Measurements from ENCODE around the gene PIGO. TPM values are rescaled to one million over a fixed set of nuclear protein-coding genes. Genes with fewer than 3 reads are reported as not detected.
A peak's percentile ranks its signal among the peaks of the same experiment; 100 is the strongest.

PIGO gene
- polyA plus RNA-seq, 1 experiment: 26.9 TPM

DNA sequence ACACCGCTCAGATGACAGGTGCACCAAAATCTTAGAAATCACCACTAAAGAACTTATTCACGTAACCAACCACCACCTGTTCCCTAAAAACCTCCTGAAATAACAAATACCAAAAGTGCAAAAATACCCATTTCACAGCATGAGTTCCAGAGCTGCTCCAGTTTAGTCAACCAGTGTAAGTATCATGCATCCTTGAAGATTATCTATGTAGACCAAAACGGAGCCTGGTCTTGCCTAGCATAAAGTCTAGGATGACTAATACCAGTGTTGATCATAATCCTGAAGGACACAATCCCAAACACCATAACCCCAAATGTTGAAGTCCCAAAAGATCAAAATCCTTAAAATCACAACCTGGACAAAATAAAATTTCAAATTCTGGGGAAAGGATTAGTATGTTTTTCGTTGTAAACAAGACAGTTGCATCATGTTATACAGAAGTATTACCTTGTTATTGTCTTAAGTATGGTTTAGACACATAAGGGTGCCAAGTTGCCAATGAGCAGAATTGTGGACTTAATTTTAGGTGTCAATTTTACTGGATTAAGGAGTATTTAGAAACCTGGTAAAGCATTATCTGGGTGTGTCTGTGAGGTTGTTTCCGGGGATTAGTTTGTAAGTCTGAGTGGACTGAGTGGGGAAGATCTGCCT lies 42.1 kb downstream of the PIGO start:
- no peak overlapping the region for H3K4me3 ChIP-seq (ENCODE audit: low read depth, low read length)
- no peaks in the 10 kb centered on the region for H3K27me3 ChIP-seq (ENCODE audit: control insufficient read depth, insufficient read depth, low read length)
- DNase-seq (ENCODE audit: low read depth): no peak
- H3K36me3 ChIP-seq (ENCODE audit: control insufficient read depth, insufficient read depth, low read length): peaks cover 27% of the 10 kb centered on the region
- CTCF ChIA-PET: interaction anchor here (1.3 kb wide), 1 partner anchor 10 kb away, joined by 3 read pairs; no protein-coding TSS in a partner anchor
- no peak for TF ChIP-seq CTCF (IDR thresholded peaks at IDR 0.05; ENCODE audit: insufficient read depth, low read depth, low read length)
- POLR2A ChIA-PET: no interaction called here

GRCh38 chr9:35051069-35051967 lies 45.1 kb downstream of the PIGO start:
- ChIA-PET POLR2A (interaction anchor here (0.8 kb wide), 1 partner anchor 20 kb away, joined by 11 read pairs; the partner anchor contains the start of gene VCP), CTCF (interaction anchor here (0.6 to 2.9 kb wide), 23 partner anchors 9 to 439 kb away, joined by 3 to 39 read pairs (median 4); partner anchors contain the start of genes DNAJB5, RUSC2 and VCP)
- peaks cover 9% of the 10 kb centered on the region for H3K36me3 ChIP-seq (ENCODE audit: control insufficient read depth, insufficient read depth, low read length)
- H3K4me3 ChIP-seq (ENCODE audit: low read depth, low read length): no peak overlapping the region
- TF ChIP-seq CTCF (IDR thresholded peaks at IDR 0.05; ENCODE audit: insufficient read depth, low read depth, low read length): peak; percentile 69
- no peaks in the 10 kb centered on the region for H3K27me3 ChIP-seq (ENCODE audit: control insufficient read depth, insufficient read depth, low read length)
- DNase-seq (ENCODE audit: low read depth): no peak

- no peak for TF ChIP-seq CTCF (IDR thresholded peaks at IDR 0.05; ENCODE audit: insufficient read depth, low read depth, low read length)
- ChIA-PET POLR2A (no interaction called here), CTCF (interaction anchor here (1.2 to 1.7 kb wide), 3 partner anchors 20 to 149 kb away, joined by 3 to 9 read pairs (median 6); partner anchors contain the start of gene PIGO)
- H3K36me3 ChIP-seq (ENCODE audit: control insufficient read depth, insufficient read depth, low read length): peaks cover 7% of the 10 kb centered on the region
- no peak overlapping the region for H3K4me3 ChIP-seq (ENCODE audit: low read depth, low read length)
- no peaks in the 10 kb centered on the region for H3K27me3 ChIP-seq (ENCODE audit: control insufficient read depth, insufficient read depth, low read length)
- DNase-seq (ENCODE audit: low read depth): no peak
Observed at GRCh38 chr9:35048511-35048910, 47.9 kb downstream of the PIGO start.

DNA sequence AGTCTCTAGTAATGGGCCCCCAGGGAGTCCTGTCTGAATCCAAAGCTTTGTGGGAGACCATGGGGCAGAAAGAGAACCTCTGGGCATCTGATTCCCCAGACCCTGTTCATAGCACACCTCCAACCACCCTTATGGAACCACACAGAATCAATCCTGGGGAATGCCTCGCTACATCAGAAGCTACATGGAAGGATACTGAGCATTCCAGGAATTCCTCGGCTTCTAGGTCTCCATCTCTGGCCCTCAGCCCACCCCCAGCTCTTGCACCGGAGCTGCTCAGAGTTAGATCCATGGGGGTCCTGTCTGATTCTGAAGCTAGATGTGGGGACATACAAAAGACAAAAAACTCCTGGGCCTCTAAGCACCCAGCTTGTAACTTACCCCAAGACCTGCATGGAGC lies 52.3 kb downstream of the PIGO start:
- H3K27me3 ChIP-seq (ENCODE audit: control insufficient read depth, insufficient read depth, low read length): no peaks in the 10 kb centered on the region
- peaks cover 3% of the 10 kb centered on the region for H3K36me3 ChIP-seq (ENCODE audit: control insufficient read depth, insufficient read depth, low read length)
- DNase-seq (ENCODE audit: low read depth): no peak
- no peak for TF ChIP-seq CTCF (IDR thresholded peaks at IDR 0.05; ENCODE audit: insufficient read depth, low read depth, low read length)
- POLR2A ChIA-PET: no interaction called here
- CTCF ChIA-PET: interaction anchor here (1.1 to 4.5 kb wide), 5 partner anchors 8 to 145 kb away, joined by 3 to 34 read pairs (median 5); partner anchors contain the start of gene VCP
- H3K4me3 ChIP-seq (ENCODE audit: low read depth, low read length): no peak overlapping the region
